Measurements from ENCODE around the gene ASCC3.
A peak's percentile ranks its signal among the peaks of the same experiment; 100 is the strongest.

Gene ASCC3

GRCh38 chr6:100845676-100846075 is 35.5 kb downstream of the ASCC3 start:
- no peak for TF ChIP-seq EZH2phosphoT487 (IDR thresholded peaks at IDR 0.05; ENCODE audit: borderline replicate concordance)
- TF ChIP-seq CTCF (conservative IDR thresholded peaks at IDR 0.05; ENCODE audit: low read length), result no peak
- Histone ChIP-seq H4K20me1 (ENCODE audit: insufficient read depth, low read length, poor library complexity, severe bottlenecking) (peaks cover 15% of the 10 kb centered on the region), H3K9ac (ENCODE audit: low read depth, low read length, poor library complexity, severe bottlenecking) (no peak overlapping the region), H3K9me3 (ENCODE audit: insufficient read depth, low read depth, low read length) (no peaks in the 10 kb centered on the region), H3K4me2 (ENCODE audit: low read depth, low read length, poor library complexity, severe bottlenecking) (peak overlapping the region; percentile 9), H3K4me1 (ENCODE audit: insufficient read depth, low read length, poor library complexity, severe bottlenecking) (peaks cover 11% of the 10 kb centered on the region), H3K36me3 (ENCODE audit: insufficient read depth, low read length) (peaks cover 8% of the 10 kb centered on the region; the same call in 1 of the 2 replicates), H3K9me2 (replicated peaks; ENCODE audit: low read depth, low read length) (no peaks in the 10 kb centered on the region), H3K27me3 (ENCODE audit: insufficient read depth, low read length, poor library complexity, severe bottlenecking) (no peaks in the 10 kb centered on the region), H3F3A (ENCODE audit: low read depth) (no peaks in the 10 kb centered on the region), H2AFZ (ENCODE audit: low read length) (no peak overlapping the region), H3K4me3 (ENCODE audit: low read length, poor library complexity, severe bottlenecking) (no peak overlapping the region), H3K79me2 (ENCODE audit: insufficient read depth, low read length) (no peaks in the 10 kb centered on the region)

GRCh38 chr6:100839419-100839818 is 41.7 kb downstream of the ASCC3 start:
- H3K36me3 ChIP-seq (ENCODE audit: insufficient read depth, low read length), result 0 out of 2 replicates have a peak, but pooled peaks cover 4% of the 10 kb centered on the region
- no peak overlapping the region for H3K4me2 ChIP-seq (ENCODE audit: low read depth, low read length, poor library complexity, severe bottlenecking)
- H3K9me2 ChIP-seq (replicated peaks; ENCODE audit: low read depth, low read length), result no peaks in the 10 kb centered on the region
- no peak overlapping the region for H3K9ac ChIP-seq (ENCODE audit: low read depth, low read length, poor library complexity, severe bottlenecking)
- H2AFZ ChIP-seq (ENCODE audit: low read length), result no peak overlapping the region
- TF ChIP-seq EZH2phosphoT487 (IDR thresholded peaks at IDR 0.05; ENCODE audit: borderline replicate concordance), result no peak
- TF ChIP-seq CTCF (conservative IDR thresholded peaks at IDR 0.05; ENCODE audit: low read length), result no peak
- no peaks in the 10 kb centered on the region for H4K20me1 ChIP-seq (ENCODE audit: insufficient read depth, low read length, poor library complexity, severe bottlenecking)
- H3F3A ChIP-seq (ENCODE audit: low read depth), result no peaks in the 10 kb centered on the region
- H3K79me2 ChIP-seq (ENCODE audit: insufficient read depth, low read length), result peaks cover 7% of the 10 kb centered on the region; the same call in 1 of the 2 replicates
- H3K4me3 ChIP-seq (ENCODE audit: low read length, poor library complexity, severe bottlenecking), result no peak overlapping the region
- no peaks in the 10 kb centered on the region for H3K27me3 ChIP-seq (ENCODE audit: insufficient read depth, low read length, poor library complexity, severe bottlenecking)
- no peaks in the 10 kb centered on the region for H3K4me1 ChIP-seq (ENCODE audit: insufficient read depth, low read length, poor library complexity, severe bottlenecking)
- H3K9me3 ChIP-seq (ENCODE audit: insufficient read depth, low read depth, low read length), result no peaks in the 10 kb centered on the region

GRCh38 chr6:100838011-100838410 is 43.1 kb downstream of the ASCC3 start:
- Histone ChIP-seq H3K27me3 (ENCODE audit: insufficient read depth, low read length, poor library complexity, severe bottlenecking) (no peaks in the 10 kb centered on the region), H3K4me1 (ENCODE audit: insufficient read depth, low read length, poor library complexity, severe bottlenecking) (no peaks in the 10 kb centered on the region), H3K9ac (ENCODE audit: low read depth, low read length, poor library complexity, severe bottlenecking) (no peak overlapping the region), H3K79me2 (ENCODE audit: insufficient read depth, low read length) (peaks cover 8% of the 10 kb centered on the region; the same call in 1 of the 2 replicates), H4K20me1 (ENCODE audit: insufficient read depth, low read length, poor library complexity, severe bottlenecking) (peaks cover 3% of the 10 kb centered on the region), H3K36me3 (ENCODE audit: insufficient read depth, low read length) (0 out of 2 replicates have a peak, but pooled peaks cover 4% of the 10 kb centered on the region), H3F3A (ENCODE audit: low read depth) (no peaks in the 10 kb centered on the region), H3K4me2 (ENCODE audit: low read depth, low read length, poor library complexity, severe bottlenecking) (no peak overlapping the region), H3K9me3 (ENCODE audit: insufficient read depth, low read depth, low read length) (no peaks in the 10 kb centered on the region), H2AFZ (ENCODE audit: low read length) (no peak overlapping the region), H3K4me3 (ENCODE audit: low read length, poor library complexity, severe bottlenecking) (no peak overlapping the region), H3K9me2 (replicated peaks; ENCODE audit: low read depth, low read length) (no peaks in the 10 kb centered on the region)
- no peak for TF ChIP-seq CTCF (conservative IDR thresholded peaks at IDR 0.05; ENCODE audit: low read length)
- no peak for TF ChIP-seq EZH2phosphoT487 (IDR thresholded peaks at IDR 0.05; ENCODE audit: borderline replicate concordance)

Data from Loucy (cell line).